NCI-H2196 (cell line): Measurements from ENCODE around the gene COL13A1.

Experiments
- DNase-seq: peaks from one replicate; lab custom pipeline; 2025; ENCODE audit not compliant: unreplicated experiment; lab: John Stamatoyannopoulos, UW

COL13A1 gene

DNA sequence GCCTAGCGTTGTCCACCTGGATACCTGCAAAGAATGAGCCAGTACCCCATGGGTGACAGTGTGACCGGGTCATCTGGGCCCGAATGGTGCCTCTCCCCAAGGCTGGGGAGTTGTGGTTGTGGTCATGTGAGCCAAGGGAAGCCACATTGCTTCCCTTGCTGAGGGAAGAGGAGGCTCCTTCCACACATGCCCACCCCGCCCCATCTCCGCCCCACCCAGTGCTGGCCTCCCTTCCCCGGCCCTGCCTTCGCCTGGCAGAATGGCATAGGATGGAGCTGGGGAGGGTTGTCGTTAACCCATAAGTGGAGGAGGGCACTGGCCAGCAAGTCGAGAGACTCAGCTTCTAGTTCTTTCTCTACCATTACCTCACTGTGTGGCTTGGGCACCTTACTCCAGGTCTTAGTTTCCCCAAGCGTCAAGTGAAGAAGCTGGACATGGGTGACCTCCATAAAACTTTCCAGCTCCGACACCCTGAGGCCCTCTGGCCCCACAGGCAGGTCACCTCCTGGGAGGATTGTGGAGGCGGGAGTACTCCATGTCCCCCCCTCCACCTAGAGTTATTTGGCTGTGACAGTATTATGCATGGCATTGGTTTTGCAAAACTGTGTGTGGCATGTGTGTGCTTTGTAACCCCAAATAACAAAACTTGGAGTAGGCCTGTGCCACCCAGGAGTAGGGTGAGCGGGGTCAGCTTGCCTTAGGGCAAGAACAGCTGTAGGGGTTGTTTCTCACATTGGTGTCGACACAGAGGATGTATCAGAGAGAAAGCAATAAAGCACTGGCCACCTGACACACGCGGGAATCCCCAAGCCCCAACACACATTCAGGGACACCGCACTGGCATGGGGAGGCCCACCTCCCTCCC is 160.4 kb downstream of the COL13A1 start:
- no peak for DNase-seq

DNA sequence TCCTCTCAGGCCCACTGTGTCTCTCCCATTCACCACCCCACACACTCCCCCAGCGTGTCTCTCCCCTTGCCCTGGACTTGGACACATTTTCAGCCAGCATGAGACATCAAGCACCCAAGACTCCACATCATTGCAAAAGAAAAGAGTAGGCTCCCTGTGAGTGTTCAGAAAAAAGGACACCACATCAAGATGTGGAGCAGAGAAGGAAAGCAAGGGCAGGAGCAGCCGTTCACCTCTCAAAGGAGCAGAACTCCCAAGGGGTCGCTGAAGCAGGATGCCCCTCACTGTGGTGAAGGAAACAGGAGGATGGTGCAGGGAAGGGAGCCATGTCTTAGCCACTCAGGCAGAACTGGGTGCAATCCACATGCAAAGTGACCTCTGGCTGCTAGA is 161.0 kb downstream of the COL13A1 start:
- no peak for DNase-seq

GRCh38 chr10:69963178-69963834 is 161.6 kb downstream of the COL13A1 start:
- DNase-seq = no peak

GRCh38 chr10:69963835-69964710 is 162.4 kb downstream of the COL13A1 start:
- DNase-seq = no peak

DNA sequence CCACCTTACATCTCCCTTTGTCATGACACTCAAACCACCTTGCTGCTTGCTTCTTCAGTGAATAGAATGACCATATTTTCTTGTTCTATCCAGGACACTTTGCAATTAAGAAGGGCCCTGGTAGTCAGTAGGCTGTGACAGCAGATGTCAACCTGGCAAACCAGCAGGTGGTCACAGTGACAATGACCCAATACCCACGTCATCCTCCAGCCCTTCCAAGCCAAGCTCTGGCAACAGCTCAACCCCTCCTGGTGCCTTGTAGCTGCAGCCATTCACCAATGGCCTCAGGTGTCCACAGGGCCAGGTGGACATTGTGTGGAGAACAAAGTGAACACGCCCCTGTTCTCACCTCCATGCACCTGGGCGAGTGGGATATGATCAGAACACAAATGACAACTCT is 163.4 kb downstream of the COL13A1 start:
- DNase-seq = no peak

- DNase-seq = no peak
These were observed 164.4 kb downstream of the COL13A1 start for GRCh38 chr10:69965919-69966662.

DNA sequence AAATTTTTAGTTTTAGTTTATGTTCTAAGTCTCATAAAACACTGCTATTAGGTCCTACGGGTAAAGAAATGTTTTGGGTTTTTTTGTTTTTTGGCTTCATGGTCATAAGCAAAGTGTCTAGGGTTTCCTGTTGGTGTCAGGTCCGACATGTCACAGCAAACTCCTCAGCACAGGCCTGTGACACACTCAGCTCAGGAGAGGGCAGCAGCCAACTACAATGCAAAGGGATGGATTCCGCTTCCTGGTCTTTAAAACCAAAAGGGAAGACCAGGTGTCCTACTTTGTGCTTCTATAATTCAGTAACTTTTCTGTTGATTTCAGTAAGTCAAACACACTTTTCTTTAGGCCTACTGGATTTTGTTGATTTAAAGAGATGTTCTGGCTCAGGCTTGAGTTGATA is 167.1 kb downstream of the COL13A1 start:
- DNase-seq = no peak

DNA sequence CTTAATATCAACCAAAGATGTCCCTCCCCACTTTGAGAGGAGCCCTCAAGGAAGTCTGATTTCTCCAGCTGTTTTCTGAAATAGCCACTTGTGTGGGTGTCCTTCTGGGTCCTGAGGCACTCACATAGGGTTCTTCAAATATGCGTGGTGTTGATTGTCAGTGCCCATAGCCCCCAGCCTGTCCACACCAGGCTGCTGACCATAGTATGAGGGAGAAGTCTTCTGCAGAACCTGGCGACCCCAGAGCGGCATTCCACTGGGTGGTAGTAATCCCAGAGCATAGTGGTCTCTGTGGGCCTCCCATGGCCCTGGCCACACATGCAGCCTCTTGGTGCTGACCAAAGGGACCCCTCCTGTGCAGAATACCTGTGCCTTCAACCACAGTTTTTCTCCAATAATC is 168.3 kb downstream of the COL13A1 start:
- no peak for DNase-seq

- no peak for DNase-seq
These were observed 171.3 kb downstream of the COL13A1 start for GRCh38 chr10:69972981-69973397.

DNA sequence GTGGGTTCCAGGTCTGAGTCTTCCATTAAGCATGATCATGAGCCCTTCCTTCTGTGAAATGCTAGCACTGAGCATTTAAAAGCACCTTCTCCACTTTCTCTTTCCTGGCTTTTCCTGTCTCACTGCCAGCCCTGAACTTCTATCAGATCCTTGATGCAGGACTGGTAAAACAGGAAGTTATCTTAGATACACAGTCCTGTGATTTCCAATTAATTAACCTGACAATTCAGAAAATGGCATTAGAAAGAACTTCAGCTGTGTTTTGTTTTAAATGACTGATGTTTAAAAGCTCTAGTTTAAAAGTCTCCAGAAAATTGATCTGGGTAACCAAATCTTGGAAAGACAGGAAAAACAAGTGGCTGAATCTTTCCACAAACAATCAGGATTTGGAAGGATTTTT is 172.0 kb downstream of the COL13A1 start:
- no peak for DNase-seq

- DNase-seq = no peak
These were observed 172.9 kb downstream of the COL13A1 start for GRCh38 chr10:69974551-69975155.

DNA sequence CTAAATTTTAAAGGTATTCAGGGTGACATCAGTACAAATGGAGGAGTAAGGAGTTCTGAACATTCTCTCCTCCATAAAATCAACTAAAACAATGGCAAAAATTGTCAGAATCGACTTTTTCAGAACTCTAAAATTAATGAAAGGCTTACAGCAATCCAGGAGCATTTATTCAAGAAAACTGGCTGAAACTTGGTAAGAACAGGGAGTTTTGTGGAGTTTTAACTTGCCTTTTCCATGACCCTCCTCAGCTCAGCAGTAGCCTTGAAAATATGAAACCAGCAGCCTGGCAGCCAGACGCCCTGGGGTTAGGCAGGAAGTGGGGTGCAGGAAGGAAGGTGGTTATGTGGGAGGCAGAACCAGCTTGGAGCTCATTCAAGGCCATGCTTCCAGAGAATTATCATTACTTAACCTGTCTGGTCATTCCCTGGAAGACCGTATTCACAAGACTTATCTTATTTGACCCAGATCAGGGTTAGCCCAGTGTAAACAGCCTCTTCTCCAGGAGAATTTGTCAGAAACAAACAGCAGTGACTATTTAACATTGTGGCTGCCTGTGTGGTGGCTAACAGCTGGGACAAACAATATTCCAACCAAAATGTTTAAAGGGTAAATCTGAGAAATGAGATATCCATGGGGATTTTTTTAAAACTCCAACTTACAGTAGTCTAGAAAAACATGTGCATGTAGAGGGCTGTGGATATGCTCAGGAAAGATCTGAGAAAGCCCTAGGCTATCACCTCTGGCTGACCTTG is 175.3 kb downstream of the COL13A1 start:
- DNase-seq = no peak

GRCh38 chr10:69979174-69979573 is 177.5 kb downstream of the COL13A1 start:
- no peak for DNase-seq

DNA sequence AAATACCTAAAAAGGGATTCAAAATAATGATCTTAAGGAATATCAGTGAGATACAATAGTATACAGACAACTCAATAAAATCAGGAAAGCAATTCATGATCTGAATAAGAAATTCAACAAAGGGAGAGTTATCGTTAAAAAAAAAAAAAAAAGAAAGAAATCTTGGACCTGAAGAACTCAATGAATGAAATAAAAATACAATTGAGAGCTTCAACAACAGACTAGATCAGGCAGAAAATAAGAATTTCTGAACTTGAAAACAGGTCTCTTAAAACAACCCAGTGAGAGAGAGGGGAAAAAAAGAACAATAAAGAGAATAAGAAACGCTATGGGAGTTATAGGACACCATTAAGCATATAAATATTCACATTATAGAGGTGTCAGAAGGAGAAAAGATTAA is 179.0 kb downstream of the COL13A1 start:
- DNase-seq = no peak

- no peak for DNase-seq
These were observed 186.4 kb downstream of the COL13A1 start for GRCh38 chr10:69988094-69988493.

- no peak for DNase-seq
These were observed 189.4 kb downstream of the COL13A1 start for GRCh38 chr10:69991151-69991550.

GRCh38 chr10:69994262-69994661 is 192.6 kb downstream of the COL13A1 start:
- peak; percentile 22 for DNase-seq

- no peak for DNase-seq
These were observed 194.9 kb downstream of the COL13A1 start for GRCh38 chr10:69996611-69997010.

- no peak for DNase-seq
These were observed 198.6 kb downstream of the COL13A1 start for GRCh38 chr10:70000262-70000661.
